ENCODE data around the gene FBXO10. TPM values are rescaled to one million over a fixed set of nuclear protein-coding genes. Genes with fewer than 3 reads are reported as not detected.

FBXO10 gene
- total and polyA plus RNA-seq, 10 of the 15 experiments (the other 5 are each of a cell fraction or from before 2014, with no cell fraction given), result 1.6 to 17.2 (median 9.6) TPM

DNA sequence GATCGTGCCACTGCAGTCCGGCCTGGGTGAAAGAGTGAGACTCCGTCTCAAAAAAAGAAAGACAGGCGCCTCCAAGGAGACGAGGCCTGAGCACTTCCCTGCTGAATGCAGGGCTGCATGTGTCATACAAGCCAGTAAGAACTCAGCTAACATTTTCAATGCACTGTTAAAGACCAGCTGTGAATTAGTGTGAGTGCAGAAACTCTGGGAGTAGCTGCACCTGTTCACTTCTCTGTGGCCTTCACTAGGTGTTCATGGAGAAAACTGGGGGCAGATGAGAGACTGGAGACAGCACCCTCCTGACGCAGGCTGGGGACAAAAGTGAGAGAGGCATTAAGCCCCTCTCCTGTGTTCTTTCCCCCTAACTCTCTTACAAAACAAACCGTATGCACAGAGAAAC, 41.8 kb downstream of the FBXO10 start (continued):
- TF ChIP-seq TCF3 (IDR thresholded peaks at IDR 0.05; ENCODE audit: borderline replicate concordance, insufficient read depth, low read depth, low read length), result no peak
- TF ChIP-seq CREM (IDR thresholded peaks at IDR 0.05; ENCODE audit: low read depth), result no peak
- TF ChIP-seq EZH2 (IDR thresholded peaks at IDR 0.05; ENCODE audit: borderline replicate concordance, control insufficient read depth, low read depth, low read length), result no peak

DNA sequence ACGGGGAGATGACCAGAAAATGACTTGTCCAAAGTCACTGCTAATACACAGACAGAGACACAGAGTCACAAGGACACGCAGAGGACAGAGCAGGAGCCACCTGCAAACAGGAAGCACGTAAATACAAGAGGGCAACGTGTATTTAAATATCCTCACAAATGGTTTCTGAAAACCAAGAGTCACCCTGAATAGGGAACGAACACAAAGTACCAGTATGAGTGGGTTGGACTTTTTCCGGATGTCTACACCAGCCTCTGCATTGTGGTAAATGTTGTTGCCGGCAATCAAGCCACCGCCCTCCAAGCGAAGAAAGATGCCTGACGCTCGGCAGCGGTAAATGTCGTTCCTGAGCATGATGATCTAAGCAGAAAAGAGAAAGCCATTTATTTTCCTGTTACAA, 44.5 kb downstream of the FBXO10 start:
- peak overlapping the region; percentile 82 for H3K27ac ChIP-seq (ENCODE audit: control insufficient read depth, insufficient read depth)
- H2AFZ ChIP-seq (ENCODE audit: control insufficient read depth, low read depth, low read length), result peak overlapping the region; percentile 52
- H3K27me3 ChIP-seq (replicated peaks in 1 of 2; ENCODE audit: control insufficient read depth in 2 of 2, insufficient read depth in 2 of 2, low read length in 1 of 2), result no peaks in the 10 kb centered on the region
- ChIA-PET SMC1A (ENCODE audit: uncharacterized antibody, unreplicated experiment) (interaction anchor here (0.9 to 1.8 kb wide), 2 partner anchors 34 to 43 kb away, joined by 3 to 7 read pairs; no protein-coding TSS in a partner anchor), CTCF (no interaction called here), POLR2A (interaction anchor here (1.0 kb wide), 1 partner anchor 34 kb away, joined by 4 read pairs; no protein-coding TSS in a partner anchor), RAD21 (ENCODE audit: unreplicated experiment) (interaction anchor here (1.9 kb wide), 2 partner anchors 34 to 60 kb away, joined by 6 read pairs; partner anchors contain the start of gene TOMM5)
- peak overlapping the region; percentile 48 for H3K4me2 ChIP-seq (ENCODE audit: control insufficient read depth, insufficient read depth)
- no peaks in the 10 kb centered on the region for H3K9me3 ChIP-seq (replicated peaks; ENCODE audit: control insufficient read depth, insufficient read depth, low read length)
- peaks cover 26% of the 10 kb centered on the region for H3K4me1 ChIP-seq (ENCODE audit: control insufficient read depth, insufficient read depth, low read length)
- no peaks in the 10 kb centered on the region for H4K20me1 ChIP-seq (ENCODE audit: control insufficient read depth, insufficient read depth)
- intact Hi-C loops (cut with micrococcal nuclease; ENCODE audit: unreplicated experiment), result loop anchor here (2.0 to 5.0 kb wide), 3 partner anchors 21 to 61 kb away; partner anchors contain the start of gene TOMM5
- 0% methylated on average over 13 of the region's 13 CpGs for WGBS (ENCODE audit: insufficient coverage, insufficient replicate concordance, low lambda C conversion rate, missing lambda C conversion rate)
- BruUV-seq (replicated peaks), result no TSS peak
- peaks cover 3 to 7% of the 10 kb centered on the region in 2 experiments; a peak in 2 of 4 replicates for H3K36me3 ChIP-seq (ENCODE audit: control insufficient read depth in 2 of 2, insufficient read depth in 2 of 2, low read length in 1 of 2)
- H3K4me3 ChIP-seq, result peak overlapping the region; percentile 51; the same call in 1 of the 2 replicates
- FAIRE-seq, result peak; percentile 100
- peak overlapping the region; percentile 38 for H3K9ac ChIP-seq (ENCODE audit: control insufficient read depth, insufficient read depth, low read length)
- peak; percentile 83 for ATAC-seq
- DNase-seq (ENCODE audit: low read depth, low spot score), result peak; percentile 79
- H3K79me2 ChIP-seq (ENCODE audit: control insufficient read depth, insufficient read depth, low read length), result no peaks in the 10 kb centered on the region
- in situ Hi-C loops (cut with MboI), result no loop called here
- TF ChIP-seq, protein P1, sequence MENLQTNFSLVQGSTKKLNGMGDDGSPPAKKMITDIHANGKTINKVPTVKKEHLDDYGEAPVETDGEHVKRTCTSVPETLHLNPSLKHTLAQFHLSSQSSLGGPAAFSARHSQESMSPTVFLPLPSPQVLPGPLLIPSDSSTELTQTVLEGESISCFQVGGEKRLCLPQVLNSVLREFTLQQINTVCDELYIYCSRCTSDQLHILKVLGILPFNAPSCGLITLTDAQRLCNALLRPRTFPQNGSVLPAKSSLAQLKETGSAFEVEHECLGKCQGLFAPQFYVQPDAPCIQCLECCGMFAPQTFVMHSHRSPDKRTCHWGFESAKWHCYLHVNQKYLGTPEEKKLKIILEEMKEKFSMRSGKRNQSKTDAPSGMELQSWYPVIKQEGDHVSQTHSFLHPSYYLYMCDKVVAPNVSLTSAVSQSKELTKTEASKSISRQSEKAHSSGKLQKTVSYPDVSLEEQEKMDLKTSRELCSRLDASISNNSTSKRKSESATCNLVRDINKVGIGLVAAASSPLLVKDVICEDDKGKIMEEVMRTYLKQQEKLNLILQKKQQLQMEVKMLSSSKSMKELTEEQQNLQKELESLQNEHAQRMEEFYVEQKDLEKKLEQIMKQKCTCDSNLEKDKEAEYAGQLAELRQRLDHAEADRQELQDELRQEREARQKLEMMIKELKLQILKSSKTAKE (IDR thresholded peaks at IDR 0.05; ENCODE audit: low read depth, poor library complexity, severe bottlenecking), result peak; percentile 69
- TF ChIP-seq CHD1 (IDR thresholded peaks at IDR 0.05; ENCODE audit: low read depth, low read length) (no peak), CEBPB (IDR thresholded peaks at IDR 0.05; ENCODE audit: borderline replicate concordance in 1 of 2, low read depth in 2 of 2, low read length in 2 of 2) (no peak), CBFB (IDR thresholded peaks at IDR 0.05; ENCODE audit: low read depth) (peak; percentile 58; the same call in 1 of the 2 replicates), FOXM1 (IDR thresholded peaks at IDR 0.05; ENCODE audit: low read depth, low read length) (peak; percentile 15; the same call in 1 of the 2 replicates), MEF2B (IDR thresholded peaks at IDR 0.05; ENCODE audit: partially characterized antibody, poor library complexity, severe bottlenecking) (peak; percentile 68), MTA2 (IDR thresholded peaks at IDR 0.05; ENCODE audit: low read depth) (peak; percentile 6; the same call in 1 of the 2 replicates), MEF2A (IDR thresholded peaks at IDR 0.05; ENCODE audit: insufficient read depth, low read depth, low read length) (peak; percentile 50; the same call in 1 of the 2 replicates), RELA (IDR thresholded peaks at IDR 0.05; ENCODE audit: borderline replicate concordance, partially characterized antibody) (peak; percentile 10), JUND (IDR thresholded peaks at IDR 0.05; ENCODE audit: low read depth, low read length) (no peak)
- TF ChIP-seq, protein P2, sequence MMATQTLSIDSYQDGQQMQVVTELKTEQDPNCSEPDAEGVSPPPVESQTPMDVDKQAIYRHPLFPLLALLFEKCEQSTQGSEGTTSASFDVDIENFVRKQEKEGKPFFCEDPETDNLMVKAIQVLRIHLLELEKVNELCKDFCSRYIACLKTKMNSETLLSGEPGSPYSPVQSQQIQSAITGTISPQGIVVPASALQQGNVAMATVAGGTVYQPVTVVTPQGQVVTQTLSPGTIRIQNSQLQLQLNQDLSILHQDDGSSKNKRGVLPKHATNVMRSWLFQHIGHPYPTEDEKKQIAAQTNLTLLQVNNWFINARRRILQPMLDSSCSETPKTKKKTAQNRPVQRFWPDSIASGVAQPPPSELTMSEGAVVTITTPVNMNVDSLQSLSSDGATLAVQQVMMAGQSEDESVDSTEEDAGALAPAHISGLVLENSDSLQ (IDR thresholded peaks at IDR 0.05), result no peak
- TF ChIP-seq, protein P3, sequence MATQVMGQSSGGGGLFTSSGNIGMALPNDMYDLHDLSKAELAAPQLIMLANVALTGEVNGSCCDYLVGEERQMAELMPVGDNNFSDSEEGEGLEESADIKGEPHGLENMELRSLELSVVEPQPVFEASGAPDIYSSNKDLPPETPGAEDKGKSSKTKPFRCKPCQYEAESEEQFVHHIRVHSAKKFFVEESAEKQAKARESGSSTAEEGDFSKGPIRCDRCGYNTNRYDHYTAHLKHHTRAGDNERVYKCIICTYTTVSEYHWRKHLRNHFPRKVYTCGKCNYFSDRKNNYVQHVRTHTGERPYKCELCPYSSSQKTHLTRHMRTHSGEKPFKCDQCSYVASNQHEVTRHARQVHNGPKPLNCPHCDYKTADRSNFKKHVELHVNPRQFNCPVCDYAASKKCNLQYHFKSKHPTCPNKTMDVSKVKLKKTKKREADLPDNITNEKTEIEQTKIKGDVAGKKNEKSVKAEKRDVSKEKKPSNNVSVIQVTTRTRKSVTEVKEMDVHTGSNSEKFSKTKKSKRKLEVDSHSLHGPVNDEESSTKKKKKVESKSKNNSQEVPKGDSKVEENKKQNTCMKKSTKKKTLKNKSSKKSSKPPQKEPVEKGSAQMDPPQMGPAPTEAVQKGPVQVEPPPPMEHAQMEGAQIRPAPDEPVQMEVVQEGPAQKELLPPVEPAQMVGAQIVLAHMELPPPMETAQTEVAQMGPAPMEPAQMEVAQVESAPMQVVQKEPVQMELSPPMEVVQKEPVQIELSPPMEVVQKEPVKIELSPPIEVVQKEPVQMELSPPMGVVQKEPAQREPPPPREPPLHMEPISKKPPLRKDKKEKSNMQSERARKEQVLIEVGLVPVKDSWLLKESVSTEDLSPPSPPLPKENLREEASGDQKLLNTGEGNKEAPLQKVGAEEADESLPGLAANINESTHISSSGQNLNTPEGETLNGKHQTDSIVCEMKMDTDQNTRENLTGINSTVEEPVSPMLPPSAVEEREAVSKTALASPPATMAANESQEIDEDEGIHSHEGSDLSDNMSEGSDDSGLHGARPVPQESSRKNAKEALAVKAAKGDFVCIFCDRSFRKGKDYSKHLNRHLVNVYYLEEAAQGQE (IDR thresholded peaks at IDR 0.05; ENCODE audit: low read depth, low read length), result no peak
